HG02852 (cell line): Measurements from ENCODE around the gene KLHL12.

Experiments used
- ATAC-seq: cut with Tn5 transposase; IDR thresholded peaks from one replicate; pipeline ENCODE4 v1.9.1; 2021; ENCODE audit warnings: mild to moderate bottlenecking, moderate library complexity; ENCODE audit not compliant: unreplicated experiment

Gene KLHL12

GRCh38 chr1:202926581-202927491 lies at the start of gene KLHL12:
Gene KLHL12 (minus strand): TSS chr1:202927234. CDS start chr1:202925162, 2,072 bp downstream.
- ATAC-seq: peak; percentile 91

GRCh38 chr1:202976633-202977032 lies 49.6 kb upstream of the KLHL12 start:
- no peak for ATAC-seq

- ATAC-seq: no peak
These were observed 47.8 kb upstream of the KLHL12 start for GRCh38 chr1:202974856-202975255.

- no peak for ATAC-seq
These were observed 45.0 kb upstream of the KLHL12 start for GRCh38 chr1:202972046-202972445.

- ATAC-seq: peak; percentile 49
These were observed 41.9 kb upstream of the KLHL12 start for GRCh38 chr1:202968895-202969295.

- no peak for ATAC-seq
These were observed 41.3 kb upstream of the KLHL12 start for GRCh38 chr1:202968351-202968750.

GRCh38 chr1:202967684-202968281 lies 40.7 kb upstream of the KLHL12 start:
- peak; percentile 14 for ATAC-seq

- no peak for ATAC-seq
These were observed 39.2 kb upstream of the KLHL12 start for GRCh38 chr1:202966006-202966898.

- no peak for ATAC-seq
These were observed 38.4 kb upstream of the KLHL12 start for GRCh38 chr1:202965422-202965821.

GRCh38 chr1:202964791-202965410 lies 37.9 kb upstream of the KLHL12 start:
- no peak for ATAC-seq

- ATAC-seq: no peak
These were observed 34.3 kb upstream of the KLHL12 start for GRCh38 chr1:202961220-202961880.

GRCh38 chr1:202959276-202959620 lies 32.2 kb upstream of the KLHL12 start:
- ATAC-seq: no peak

GRCh38 chr1:202958544-202959275 lies 31.7 kb upstream of the KLHL12 start:
- ATAC-seq: no peak

- ATAC-seq: peak; percentile 98
These were observed 30.9 kb upstream of the KLHL12 start, which contains the start of gene ADIPOR1 for GRCh38 chr1:202957733-202958543. Gene ADIPOR1 (minus strand): TSS chr1:202958312. CDS start chr1:202951070, 7,242 bp downstream.

GRCh38 chr1:202956969-202957368 lies 29.9 kb upstream of the KLHL12 start:
- no peak for ATAC-seq

GRCh38 chr1:202954057-202954745 lies 27.2 kb upstream of the KLHL12 start:
- ATAC-seq: no peak

GRCh38 chr1:202953392-202953791 lies 26.4 kb upstream of the KLHL12 start:
- no peak for ATAC-seq

- ATAC-seq: no peak
These were observed 25.8 kb upstream of the KLHL12 start for GRCh38 chr1:202952818-202953217.
